Colonic mucosa (tissue), 4 donors: Measurements from ENCODE around the gene HDLBP. TPM values are rescaled to one million over a fixed set of nuclear protein-coding genes. Genes with fewer than 3 reads are reported as not detected.

ENCODE experiments used
- DNase-seq: peaks from one replicate; pipeline ENCODE4 v3.0.0-alpha.2; 2020
- H3K27ac ChIP-seq: fragments of 200-600 bp; one replicate; pipeline ENCODE4 v1.8.0; 2021
- H3K27me3 ChIP-seq: fragments of 200-600 bp; one replicate; pipeline ENCODE4 v1.8.0; 2021
- H3K36me3 ChIP-seq: fragments of 200-600 bp; one replicate; pipeline ENCODE4 v1.8.0; 2021
- H3K4me1 ChIP-seq: fragments of 200-600 bp; one replicate; pipeline ENCODE4 v1.8.0; 2021; ENCODE audit warnings: mild to moderate bottlenecking
- H3K4me3 ChIP-seq: fragments of 200-600 bp; one replicate; pipeline ENCODE4 v1.8.0; 2021
- H3K9ac ChIP-seq, 2 donors: one replicate each; pipeline ENCODE4 v1.7.0; 2013; ENCODE audit warnings: control low read depth in 2 of 2, low read depth in 2 of 2, low read length in 2 of 2
- H3K9me3 ChIP-seq: fragments of 200-600 bp; one replicate; pipeline ENCODE4 v1.8.0; 2021
- intact Hi-C: fragments of 100-400 bp; cut with DNase I; formaldehyde crosslinking; loops from one replicate; pipeline ENCODE4 v1.14.1; 2022
- total RNA-seq, 2 donors: library from RNA; stranded (reverse); fragmentation: NEBNext Ultra II Directional in 1 of 2; extraction: Animal tissue kit (Norgen Biotek cat#: 25700) in 1 of 2; gene quantifications; one replicate each; pipeline ENCODE4 v1.2.1, GENCODE V29; 2021
- TF ChIP-seq, protein P1 (sequence below): fragments of 200-600 bp; IDR thresholded peaks from one replicate; pipeline ENCODE4 v1.8.0; 2022; ENCODE audit warnings: antibody characterized with exemption, mild to moderate bottlenecking
- donor health status: healthy.
- donor health status: DM: no; HTN: no; CAD: no.
- donor health status: DM: no; HTN: no; CAD: no.

Gene HDLBP
- total RNA-seq, 2 donors from 2014 or later, result 483 to 625 TPM

- H3K27ac ChIP-seq, result no peak overlapping the region
Observed at GRCh38 chr2:241208058-241208457, 107.4 kb downstream of the HDLBP start.

DNA sequence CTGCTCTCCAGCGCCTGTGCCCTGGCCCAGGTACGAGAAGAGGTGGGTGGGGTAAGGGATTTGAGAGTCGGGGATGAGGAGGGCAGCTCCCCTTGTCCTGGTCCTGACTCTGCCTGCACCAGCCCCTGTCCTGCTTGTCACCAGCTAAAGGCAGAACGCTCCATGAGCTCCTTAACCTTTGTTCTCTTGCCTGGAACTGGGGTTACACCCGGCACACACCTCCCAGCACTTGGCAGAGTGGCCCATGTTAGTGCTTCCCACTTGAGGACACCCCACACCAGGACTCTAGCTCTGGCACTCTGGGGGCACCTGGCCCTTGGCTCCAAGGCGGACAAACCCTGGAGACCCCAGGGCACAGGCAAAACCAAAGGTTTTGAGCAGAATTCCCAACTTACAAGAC is 107.8 kb downstream of the HDLBP start:
- Histone ChIP-seq H3K4me3 (no peak overlapping the region), H3K4me1 (no peaks in the 10 kb centered on the region), H3K9me3 (no peaks in the 10 kb centered on the region), H3K36me3 (no peaks in the 10 kb centered on the region), H3K27ac (no peak overlapping the region), H3K27me3 (no peaks in the 10 kb centered on the region), H3K9ac (no peak overlapping the region)
- intact Hi-C loops, result no loop called here
- TF ChIP-seq, protein P1, sequence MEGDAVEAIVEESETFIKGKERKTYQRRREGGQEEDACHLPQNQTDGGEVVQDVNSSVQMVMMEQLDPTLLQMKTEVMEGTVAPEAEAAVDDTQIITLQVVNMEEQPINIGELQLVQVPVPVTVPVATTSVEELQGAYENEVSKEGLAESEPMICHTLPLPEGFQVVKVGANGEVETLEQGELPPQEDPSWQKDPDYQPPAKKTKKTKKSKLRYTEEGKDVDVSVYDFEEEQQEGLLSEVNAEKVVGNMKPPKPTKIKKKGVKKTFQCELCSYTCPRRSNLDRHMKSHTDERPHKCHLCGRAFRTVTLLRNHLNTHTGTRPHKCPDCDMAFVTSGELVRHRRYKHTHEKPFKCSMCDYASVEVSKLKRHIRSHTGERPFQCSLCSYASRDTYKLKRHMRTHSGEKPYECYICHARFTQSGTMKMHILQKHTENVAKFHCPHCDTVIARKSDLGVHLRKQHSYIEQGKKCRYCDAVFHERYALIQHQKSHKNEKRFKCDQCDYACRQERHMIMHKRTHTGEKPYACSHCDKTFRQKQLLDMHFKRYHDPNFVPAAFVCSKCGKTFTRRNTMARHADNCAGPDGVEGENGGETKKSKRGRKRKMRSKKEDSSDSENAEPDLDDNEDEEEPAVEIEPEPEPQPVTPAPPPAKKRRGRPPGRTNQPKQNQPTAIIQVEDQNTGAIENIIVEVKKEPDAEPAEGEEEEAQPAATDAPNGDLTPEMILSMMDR, result no peak
- DNase-seq, result no peak

More at GRCh38 chr2:241208058-241208457, 107.4 kb downstream of the HDLBP start:
- TF ChIP-seq, protein P1, result no peak
- H3K27me3 ChIP-seq, result no peaks in the 10 kb centered on the region
- H3K36me3 ChIP-seq, result no peaks in the 10 kb centered on the region
- no peaks in the 10 kb centered on the region for H3K4me1 ChIP-seq
- H3K4me3 ChIP-seq, result no peak overlapping the region
- H3K9ac ChIP-seq, result no peak overlapping the region
- intact Hi-C loops, result no loop called here
- H3K9me3 ChIP-seq, result no peaks in the 10 kb centered on the region
- DNase-seq, result no peak

DNA sequence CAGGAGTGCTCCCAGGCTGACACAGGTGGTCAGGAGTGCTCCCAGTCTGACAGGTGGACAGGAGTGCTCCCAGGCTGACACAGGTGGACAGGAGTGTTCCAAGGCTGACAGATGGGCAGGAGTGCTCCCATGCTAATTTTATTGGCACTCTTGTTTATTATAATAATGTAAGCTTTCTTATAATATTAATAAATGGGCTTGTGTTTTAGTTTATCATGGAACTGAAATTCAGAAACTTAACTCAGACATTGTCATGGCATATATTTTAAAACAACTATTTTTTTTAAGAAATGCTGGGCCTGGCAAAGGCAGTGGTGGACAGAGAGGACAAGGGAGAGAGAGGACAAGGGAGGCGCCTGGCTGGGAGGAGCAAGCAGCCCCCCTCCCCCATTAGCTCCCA is 108.3 kb downstream of the HDLBP start:
- no peak overlapping the region for H3K4me3 ChIP-seq
- DNase-seq, result no peak
- no peaks in the 10 kb centered on the region for H3K36me3 ChIP-seq
- no peaks in the 10 kb centered on the region for H3K27me3 ChIP-seq
- no peaks in the 10 kb centered on the region for H3K9me3 ChIP-seq
- no peak overlapping the region for H3K9ac ChIP-seq
- H3K27ac ChIP-seq, result no peak overlapping the region
- H3K4me1 ChIP-seq, result no peaks in the 10 kb centered on the region
- intact Hi-C loops, result no loop called here
- TF ChIP-seq, protein P1, result no peak

DNA sequence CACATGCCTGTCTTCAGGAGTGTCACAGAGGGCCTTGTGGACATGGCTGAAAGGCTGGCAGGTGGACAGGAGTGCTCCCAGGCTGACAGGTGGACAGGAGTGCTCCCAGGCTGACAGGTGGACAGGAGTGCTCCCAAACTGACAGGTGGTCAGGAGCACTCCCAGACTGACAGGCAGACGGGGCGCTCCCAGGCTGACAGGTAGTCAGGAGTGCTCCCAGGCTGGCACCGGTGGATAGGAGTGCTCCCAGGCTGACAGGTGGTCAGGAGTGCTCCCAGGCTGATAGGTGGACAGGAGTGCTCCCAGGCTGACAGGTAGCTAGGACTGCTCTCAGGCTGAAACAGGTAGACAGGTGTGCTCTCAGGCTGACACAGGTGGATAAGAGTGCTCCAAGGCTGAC is 110.4 kb downstream of the HDLBP start:
- H3K9ac ChIP-seq, result no peak overlapping the region
- intact Hi-C loops, result no loop called here
- H3K27me3 ChIP-seq, result no peaks in the 10 kb centered on the region
- no peak overlapping the region for H3K27ac ChIP-seq
- no peaks in the 10 kb centered on the region for H3K36me3 ChIP-seq
- H3K4me1 ChIP-seq, result no peaks in the 10 kb centered on the region
- no peaks in the 10 kb centered on the region for H3K9me3 ChIP-seq
- DNase-seq, result no peak
- TF ChIP-seq, protein P1, result no peak
- no peak overlapping the region for H3K4me3 ChIP-seq

DNA sequence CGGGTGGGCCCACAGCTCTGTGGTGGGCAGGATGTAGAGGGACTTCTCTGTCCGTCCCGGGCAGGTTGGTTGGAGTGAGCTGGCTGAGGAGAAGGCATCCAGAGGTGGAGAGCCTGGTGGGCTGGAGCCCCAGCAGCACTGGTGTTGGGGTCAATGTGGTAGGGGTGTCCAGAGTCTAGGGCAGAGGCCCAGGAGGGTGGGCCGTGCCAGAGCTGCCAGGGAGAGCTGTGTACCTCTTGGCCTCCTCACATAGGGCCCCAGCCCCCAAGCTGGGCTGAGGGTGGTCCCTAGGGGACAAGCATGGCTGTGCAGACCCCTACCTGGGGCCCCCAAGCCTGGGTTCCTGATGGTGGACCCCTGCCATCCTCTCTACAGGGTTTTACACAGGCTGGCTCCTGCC is 111.0 kb downstream of the HDLBP start:
- H3K36me3 ChIP-seq, result no peaks in the 10 kb centered on the region
- H3K27ac ChIP-seq, result no peak overlapping the region
- intact Hi-C loops, result no loop called here
- TF ChIP-seq, protein P1, result no peak
- H3K9ac ChIP-seq, result no peak overlapping the region
- no peak for DNase-seq
- H3K4me3 ChIP-seq, result no peak overlapping the region
- no peaks in the 10 kb centered on the region for H3K27me3 ChIP-seq
- H3K4me1 ChIP-seq, result no peaks in the 10 kb centered on the region
- H3K9me3 ChIP-seq, result no peaks in the 10 kb centered on the region

DNA sequence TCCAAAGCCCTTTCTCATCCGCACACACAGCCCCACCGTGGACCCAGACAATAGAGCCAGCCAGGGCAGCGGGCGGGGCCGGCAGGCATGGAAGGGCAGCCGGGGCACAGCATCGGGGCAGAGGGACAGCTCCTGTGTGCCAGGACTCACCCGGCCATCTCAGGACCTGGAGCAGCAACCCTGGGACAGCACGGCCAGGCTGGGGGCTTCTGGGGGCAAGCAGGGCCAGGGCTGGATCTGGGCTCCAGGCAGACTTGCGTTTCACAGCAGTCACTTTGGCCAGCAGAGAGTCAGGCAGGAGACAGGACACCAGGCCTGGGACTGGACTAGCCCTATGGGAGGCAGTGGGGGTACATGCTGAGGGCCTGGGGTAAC is 111.5 kb downstream of the HDLBP start:
- Histone ChIP-seq H3K4me1 (no peaks in the 10 kb centered on the region), H3K9ac (no peak overlapping the region), H3K27me3 (no peaks in the 10 kb centered on the region), H3K36me3 (no peaks in the 10 kb centered on the region), H3K27ac (no peak overlapping the region), H3K4me3 (no peak overlapping the region), H3K9me3 (no peaks in the 10 kb centered on the region)
- DNase-seq, result no peak
- intact Hi-C loops, result no loop called here
- TF ChIP-seq, protein P1, result no peak
